ENCODE measurements around the gene BMP10. TPM values are rescaled to one million over a fixed set of nuclear protein-coding genes. Genes with fewer than 3 reads are reported as not detected.
"Not testable (repeated sequence)": the region's sequence is repeated elsewhere in the genome, so short reads cannot be mapped to it uniquely, and the experiment has no call there.

Gene BMP10
- total and polyA plus RNA-seq, 8 donors, result not detected

DNA sequence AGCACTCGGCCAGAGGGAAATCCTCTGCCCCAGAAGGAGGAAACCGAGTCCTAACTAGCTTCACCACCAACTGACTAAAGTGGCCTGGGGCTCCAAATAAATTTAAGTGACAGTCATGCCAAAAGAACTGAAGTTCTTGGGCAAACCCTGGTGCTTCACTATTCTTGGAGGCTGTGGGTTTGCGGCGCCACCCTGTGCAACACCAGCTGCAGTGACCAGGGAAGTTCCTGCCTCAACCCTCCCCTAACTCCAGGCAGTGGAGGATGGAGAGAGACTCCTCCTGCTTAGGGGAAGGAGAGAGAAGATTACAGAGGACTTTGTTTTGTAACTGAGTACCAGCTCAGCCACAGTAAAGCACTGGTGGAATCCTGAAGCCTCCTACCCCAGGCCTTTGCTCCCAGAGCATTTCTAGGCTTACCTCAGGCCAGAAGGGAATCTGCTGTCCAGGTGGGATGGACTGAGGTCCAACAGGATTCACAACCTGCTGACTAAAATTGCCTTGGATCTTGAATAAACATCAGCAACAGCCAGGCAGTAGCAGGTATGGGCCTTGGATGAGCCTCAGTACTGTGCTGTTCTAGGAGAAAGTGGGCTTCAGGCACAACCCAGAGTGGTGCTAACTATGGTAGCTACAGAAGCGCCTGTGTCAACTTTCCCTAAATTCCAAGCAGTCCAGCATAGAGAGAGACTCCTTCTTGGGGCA, 29.4 kb upstream of the BMP10 start:
- H3K4me1 ChIP-seq, result no peaks in the 10 kb centered on the region
- H3K9me3 ChIP-seq, result peaks cover 0 to 10% of the 10 kb centered on the region in 2 donors
- ATAC-seq (no peak), DNase-seq (no peak)
- H3K27me3 ChIP-seq, result no peaks in the 10 kb centered on the region
- H3K4me3 ChIP-seq, result no peak overlapping the region
- H3K36me3 ChIP-seq, result no peaks in the 10 kb centered on the region
- H3K27ac ChIP-seq, result no peak overlapping the region
- intact Hi-C loops (cut with DNase I), result no loop called here
- no peak for TF ChIP-seq CTCF (IDR thresholded peaks at IDR 0.05)

DNA sequence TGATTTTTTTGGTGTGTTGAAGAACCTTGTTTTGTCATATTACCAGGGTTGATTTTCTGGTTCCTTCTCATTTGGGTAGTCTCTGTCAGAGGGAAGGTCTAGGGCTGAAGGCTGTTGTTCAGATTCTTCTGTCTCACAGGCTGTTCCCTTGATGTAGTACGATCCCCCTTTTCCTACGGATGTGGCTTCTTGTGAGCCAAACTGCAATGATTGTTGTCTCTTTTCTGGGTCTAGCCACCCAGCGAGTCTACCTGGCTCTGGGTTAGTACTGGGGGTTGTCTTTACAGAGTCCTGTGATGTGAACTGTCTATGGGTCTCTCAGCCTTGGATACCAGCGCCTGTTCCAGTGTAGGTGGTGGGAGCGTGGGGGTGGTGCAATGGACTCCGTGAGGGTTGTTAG, 24.8 kb upstream of the BMP10 start:
- intact Hi-C loops (cut with DNase I), result not testable (repeated sequence)

GRCh38 chr2:68889500-68889899, 18.3 kb upstream of the BMP10 start:
- intact Hi-C loops (cut with DNase I), result no loop called here
- no peak for TF ChIP-seq CTCF (IDR thresholded peaks at IDR 0.05)
- Histone ChIP-seq H3K4me3 (no peak overlapping the region), H3K9me3 (no peaks in the 10 kb centered on the region), H3K27me3 (no peaks in the 10 kb centered on the region), H3K36me3 (no peaks in the 10 kb centered on the region), H3K27ac (no peak overlapping the region), H3K4me1 (no peaks in the 10 kb centered on the region)
- no peak for ATAC-seq
- no peak for DNase-seq

More for the DNA sequence above, 24.8 kb upstream of the BMP10 start:
- not testable (repeated sequence) for H3K36me3 ChIP-seq, ATAC-seq, DNase-seq, H3K9me3 ChIP-seq, H3K27ac ChIP-seq, H3K4me3 ChIP-seq, H3K27me3 ChIP-seq, H3K4me1 ChIP-seq

DNA sequence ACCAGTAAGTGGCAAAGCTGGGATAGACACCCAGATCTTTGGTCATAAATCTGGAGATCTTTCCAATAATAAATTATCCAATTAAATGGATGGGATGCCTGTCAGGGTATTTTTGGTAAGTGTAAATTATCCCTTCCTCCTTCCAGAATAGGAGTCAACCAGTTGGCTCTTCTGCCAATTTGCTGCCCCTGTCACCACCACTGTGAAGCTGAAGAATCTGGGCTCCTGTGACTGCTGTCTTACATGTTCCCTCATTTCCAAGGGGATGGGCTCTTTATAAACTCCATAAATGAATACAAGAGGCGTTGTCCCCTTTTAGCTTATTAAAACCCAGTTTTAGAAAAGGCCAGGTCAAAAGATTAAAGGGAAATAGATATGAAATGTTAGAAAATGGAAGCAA, 17.8 kb upstream of the BMP10 start:
- H3K4me1 ChIP-seq, result no peaks in the 10 kb centered on the region
- no peaks in the 10 kb centered on the region for H3K9me3 ChIP-seq
- H3K27ac ChIP-seq, result no peak overlapping the region
- H3K4me3 ChIP-seq, result no peak overlapping the region
- intact Hi-C loops (cut with DNase I), result no loop called here
- ATAC-seq (no peak), DNase-seq (no peak)
- TF ChIP-seq CTCF (IDR thresholded peaks at IDR 0.05), result no peak
- no peaks in the 10 kb centered on the region for H3K27me3 ChIP-seq
- no peaks in the 10 kb centered on the region for H3K36me3 ChIP-seq

GRCh38 chr2:68888038-68888704, 17.0 kb upstream of the BMP10 start:
- no peak overlapping the region for H3K4me3 ChIP-seq
- DNase-seq (no peak), ATAC-seq (no peak)
- H3K27ac ChIP-seq, result no peak overlapping the region
- no peaks in the 10 kb centered on the region for H3K36me3 ChIP-seq
- H3K9me3 ChIP-seq, result no peaks in the 10 kb centered on the region
- TF ChIP-seq CTCF (IDR thresholded peaks at IDR 0.05), result no peak
- H3K4me1 ChIP-seq, result no peaks in the 10 kb centered on the region
- intact Hi-C loops (cut with DNase I), result no loop called here
- no peaks in the 10 kb centered on the region for H3K27me3 ChIP-seq

GRCh38 chr2:68885811-68886075, 14.5 kb upstream of the BMP10 start:
- DNase-seq (no peak), ATAC-seq (no peak)
- Histone ChIP-seq H3K9me3 (no peaks in the 10 kb centered on the region), H3K4me3 (no peak overlapping the region), H3K27me3 (no peaks in the 10 kb centered on the region), H3K36me3 (no peaks in the 10 kb centered on the region), H3K4me1 (no peaks in the 10 kb centered on the region), H3K27ac (no peak overlapping the region)
- intact Hi-C loops (cut with DNase I), result no loop called here
- no peak for TF ChIP-seq CTCF (IDR thresholded peaks at IDR 0.05)

Measured in left lung (tissue), 10 donors.